ENCODE data around the gene ENPP7.

Gene ENPP7

DNA sequence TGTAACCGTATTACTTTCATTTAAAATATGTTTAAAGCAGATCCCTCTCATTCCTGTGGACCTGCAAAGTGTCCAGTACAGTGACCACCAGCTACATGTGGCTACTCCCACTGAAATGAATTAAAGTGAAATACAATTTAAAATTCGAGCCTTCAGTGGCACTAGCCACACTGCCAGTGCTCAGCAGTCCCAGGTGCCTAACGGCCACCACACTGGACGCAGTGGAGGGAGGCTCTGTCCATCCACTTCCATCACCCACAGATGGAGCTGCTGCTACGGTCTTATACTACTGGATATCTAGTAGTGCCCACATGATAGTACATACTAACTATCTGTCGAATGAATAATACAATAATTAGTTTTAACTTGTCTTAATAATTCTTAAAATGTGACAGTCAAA lies 44.9 kb downstream of the ENPP7 start:
- no peaks in the 10 kb centered on the region for H3F3A ChIP-seq (ENCODE audit: insufficient read depth, low read length)
- H3K4me3 ChIP-seq (ENCODE audit: low read length): no peak overlapping the region
- H3K9me2 ChIP-seq (replicated peaks; ENCODE audit: insufficient read depth, low read length): no peaks in the 10 kb centered on the region
- DNase-seq: no peak
- H3K27ac ChIP-seq (ENCODE audit: low read length): no peak overlapping the region
- H3K9me3 ChIP-seq (replicated peaks; ENCODE audit: insufficient read depth, low read length): no peaks in the 10 kb centered on the region
- H3K4me1 ChIP-seq (ENCODE audit: low read length): 0 out of 2 replicates have a peak, but pooled peaks cover 6% of the 10 kb centered on the region
- no peak overlapping the region for H3K4me2 ChIP-seq (ENCODE audit: low read depth, low read length)
- H2AFZ ChIP-seq (ENCODE audit: low read length): no peak overlapping the region
- no peaks in the 10 kb centered on the region for H4K20me1 ChIP-seq (ENCODE audit: insufficient read depth, low read length)
- no peaks in the 10 kb centered on the region for H3K79me2 ChIP-seq (ENCODE audit: low read length)
- H3K36me3 ChIP-seq (replicated peaks; ENCODE audit: insufficient read depth, low read length): no peaks in the 10 kb centered on the region
- TF ChIP-seq EZH2phosphoT487 (IDR thresholded peaks at IDR 0.05; ENCODE audit: low read length) (no peak; the same call in 1 of the 2 replicates), EZH2 (optimal IDR thresholded peaks at IDR 0.05; ENCODE audit: low read depth, low read length) (no peak), CTCF (IDR thresholded peaks at IDR 0.05; ENCODE audit: low read length) (no peak)
- H3K9ac ChIP-seq (ENCODE audit: low read length): no peak overlapping the region
- H3K27me3 ChIP-seq (replicated peaks; ENCODE audit: insufficient read depth, low read length): peaks cover 91% of the 10 kb centered on the region

DNA sequence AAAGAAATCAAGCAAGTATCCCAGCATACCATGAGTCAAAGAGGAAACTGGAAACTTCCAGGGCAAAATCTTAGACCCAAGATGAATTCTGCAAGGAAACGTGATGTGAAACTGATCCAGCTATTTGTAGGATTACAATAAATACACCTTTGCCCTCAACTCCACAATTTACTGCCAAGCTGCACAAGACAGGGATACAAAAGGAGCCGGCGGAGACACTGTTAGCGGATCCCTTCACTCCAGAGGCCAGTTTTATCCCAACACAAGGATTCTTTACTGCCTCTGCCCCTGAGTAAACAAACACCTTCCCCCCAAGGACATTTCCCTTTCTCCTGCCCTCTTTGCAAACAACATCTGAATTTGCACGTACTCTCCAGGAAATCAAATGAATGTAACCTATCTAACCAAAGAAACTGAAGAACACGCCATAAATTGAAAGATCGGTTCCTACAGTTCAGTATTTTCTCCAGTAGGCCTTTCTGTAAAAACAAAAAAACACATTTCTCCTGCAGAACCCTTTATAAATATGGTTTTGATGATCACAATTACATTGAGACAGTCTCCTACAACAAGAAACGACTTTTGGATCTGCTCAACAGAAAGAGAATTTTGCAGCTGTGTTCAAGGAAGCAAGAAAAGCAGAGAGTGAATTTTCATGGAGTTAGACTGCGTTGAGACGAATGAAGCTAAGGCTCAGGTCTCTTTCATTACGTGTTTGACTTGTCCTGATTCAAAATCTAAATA lies 45.8 kb downstream of the ENPP7 start:
- no peaks in the 10 kb centered on the region for H3K36me3 ChIP-seq (replicated peaks; ENCODE audit: insufficient read depth, low read length)
- 0 out of 2 replicates have a peak, but pooled peaks cover 6% of the 10 kb centered on the region for H3K4me1 ChIP-seq (ENCODE audit: low read length)
- DNase-seq: no peak
- H4K20me1 ChIP-seq (ENCODE audit: insufficient read depth, low read length): no peaks in the 10 kb centered on the region
- H3K27ac ChIP-seq (ENCODE audit: low read length): no peak overlapping the region
- no peak overlapping the region for H2AFZ ChIP-seq (ENCODE audit: low read length)
- H3F3A ChIP-seq (ENCODE audit: insufficient read depth, low read length): no peaks in the 10 kb centered on the region
- H3K27me3 ChIP-seq (replicated peaks; ENCODE audit: insufficient read depth, low read length): peaks cover 93% of the 10 kb centered on the region
- TF ChIP-seq EZH2 (optimal IDR thresholded peaks at IDR 0.05; ENCODE audit: low read depth, low read length) (no peak), EZH2phosphoT487 (IDR thresholded peaks at IDR 0.05; ENCODE audit: low read length) (0 out of 2 replicates have a peak, but pooled peaks have one; percentile 60)
- no peak overlapping the region for H3K4me3 ChIP-seq (ENCODE audit: low read length)
- no peaks in the 10 kb centered on the region for H3K79me2 ChIP-seq (ENCODE audit: low read length)
- no peaks in the 10 kb centered on the region for H3K9me3 ChIP-seq (replicated peaks; ENCODE audit: insufficient read depth, low read length)
- H3K9ac ChIP-seq (ENCODE audit: low read length): no peak overlapping the region
- H3K9me2 ChIP-seq (replicated peaks; ENCODE audit: insufficient read depth, low read length): no peaks in the 10 kb centered on the region
- no peak overlapping the region for H3K4me2 ChIP-seq (ENCODE audit: low read depth, low read length)

DNA sequence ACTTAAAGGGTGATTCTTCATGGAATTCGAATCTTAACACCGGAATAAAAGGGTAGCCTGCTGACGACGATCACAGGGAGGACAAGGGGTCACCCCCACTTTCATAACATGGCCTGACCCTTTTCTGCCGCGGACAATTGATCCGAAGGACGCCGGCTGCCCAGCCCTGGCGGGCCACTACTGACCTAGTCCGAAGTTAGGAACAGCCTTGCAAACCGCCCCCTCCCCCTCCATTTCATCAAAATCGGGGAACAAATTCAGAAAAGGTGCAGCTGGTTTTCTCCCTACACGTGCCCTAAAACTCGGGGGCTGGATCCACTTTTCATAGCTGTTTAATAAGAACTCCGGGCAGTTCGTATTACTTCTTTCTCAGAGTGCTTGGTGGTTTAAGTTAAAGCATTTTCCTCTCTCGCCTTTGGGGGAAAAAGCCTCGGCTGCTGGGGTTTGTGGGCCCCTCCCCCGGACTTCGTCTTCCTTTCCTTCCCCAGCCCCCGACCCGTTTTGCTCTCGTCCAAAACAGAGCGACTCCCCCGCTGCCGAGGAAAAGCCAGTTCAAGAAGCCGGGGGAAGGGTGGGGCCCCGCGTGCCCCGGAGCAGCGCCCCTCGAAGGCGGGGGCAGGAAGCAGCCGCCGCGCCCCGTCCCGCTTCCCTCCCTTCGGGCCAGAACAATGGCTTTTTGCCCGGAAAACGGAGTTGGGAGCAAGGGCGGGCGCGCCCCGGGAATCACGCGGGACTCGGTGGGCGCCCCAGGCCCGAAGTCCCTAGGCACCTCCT lies 46.6 kb downstream of the ENPP7 start:
- Histone ChIP-seq H3K27ac (ENCODE audit: low read length) (no peak overlapping the region), H3K79me2 (ENCODE audit: low read length) (no peaks in the 10 kb centered on the region), H4K20me1 (ENCODE audit: insufficient read depth, low read length) (no peaks in the 10 kb centered on the region), H3K4me3 (ENCODE audit: low read length) (peak overlapping the region; percentile 50; the same call in 1 of the 2 replicates), H3K4me1 (ENCODE audit: low read length) (0 out of 2 replicates have a peak, but pooled peaks cover 6% of the 10 kb centered on the region), H3K9ac (ENCODE audit: low read length) (no peak overlapping the region), H3K27me3 (replicated peaks; ENCODE audit: insufficient read depth, low read length) (peaks cover 93% of the 10 kb centered on the region), H2AFZ (ENCODE audit: low read length) (peak overlapping the region; percentile 69), H3F3A (ENCODE audit: insufficient read depth, low read length) (no peaks in the 10 kb centered on the region), H3K36me3 (replicated peaks; ENCODE audit: insufficient read depth, low read length) (no peaks in the 10 kb centered on the region), H3K9me3 (replicated peaks; ENCODE audit: insufficient read depth, low read length) (no peaks in the 10 kb centered on the region), H3K4me2 (ENCODE audit: low read depth, low read length) (peak overlapping the region; percentile 73; the same call in 1 of the 2 replicates), H3K9me2 (replicated peaks; ENCODE audit: insufficient read depth, low read length) (no peaks in the 10 kb centered on the region)
- DNase-seq: no peak
- peak; percentile 15; the same call in 1 of the 2 replicates for TF ChIP-seq CTCF (IDR thresholded peaks at IDR 0.05; ENCODE audit: low read length)
- no peak for TF ChIP-seq EZH2 (optimal IDR thresholded peaks at IDR 0.05; ENCODE audit: low read depth, low read length)
- no peak for TF ChIP-seq EZH2phosphoT487 (IDR thresholded peaks at IDR 0.05; ENCODE audit: low read length)
